Cardiac muscle cell (in vitro differentiated cells and primary cell): Measurements from ENCODE around the gene RGR. TPM values are rescaled to one million over a fixed set of nuclear protein-coding genes. Genes with fewer than 3 reads are reported as not detected.

Source experiments
- DNase-seq, 2 donors: peaks; one replicate each; pipeline versions ENCODE4 v3.0.0 to v3.0.0-alpha.2; 2010 to 2017; ENCODE audit warnings: low read depth in 1 of 2, low spot score in 1 of 2
- H3K27ac ChIP-seq: fragments of 200-600 bp; sonication (generic); 2 replicates; pipeline ENCODE4 v1.5.1; 2016
- H3K27me3 ChIP-seq: fragments of 200-600 bp; sonication (generic); 2 replicates; pipeline ENCODE4 v1.6.0; 2016; ENCODE audit warnings: control low read depth
- H3K36me3 ChIP-seq: fragments of 200-600 bp; sonication (generic); 2 replicates; pipeline ENCODE4 v1.5.1; 2016; ENCODE audit warnings: control low read depth
- H3K4me1 ChIP-seq: fragments of 200-600 bp; sonication (generic); 2 replicates; pipeline ENCODE4 v1.8.1; 2017; ENCODE audit warnings: low read depth, mild to moderate bottlenecking, mixed run types
- H3K4me3 ChIP-seq: fragments of 200-600 bp; sonication (generic); 2 replicates; pipeline ENCODE4 v1.5.1; 2016; ENCODE audit warnings: mild to moderate bottlenecking
- H3K9me3 ChIP-seq: fragments of 200-600 bp; sonication (generic); 2 replicates; pipeline ENCODE4 v1.5.1; 2017; ENCODE audit warnings: low read depth, mild to moderate bottlenecking, control low read depth
- polyA plus RNA-seq: library from polyadenylated mRNA; unstranded; fragments of >200 nt; fragmentation: Nextera tagmentation; extraction: Ambion mirVana; gene quantifications from 2 replicates; pipeline ENCODE4 v1.2.1, GENCODE V29; 2016
- total RNA-seq: library from RNA; depleted of rRNA; stranded (reverse); fragments of >200 nt; gene quantifications from 2 replicates; pipeline ENCODE4 v1.2.3, GENCODE V29; 2016
- TF ChIP-seq, protein P1 (sequence below): IDR thresholded peaks from 2 replicates; pipeline ENCODE4 v1.5.1; 2012; ENCODE audit warnings: low read depth, mild to moderate bottlenecking, low read length

RGR gene
- total and polyA plus RNA-seq, 2 experiments from 2014 or later, result not detected

DNA sequence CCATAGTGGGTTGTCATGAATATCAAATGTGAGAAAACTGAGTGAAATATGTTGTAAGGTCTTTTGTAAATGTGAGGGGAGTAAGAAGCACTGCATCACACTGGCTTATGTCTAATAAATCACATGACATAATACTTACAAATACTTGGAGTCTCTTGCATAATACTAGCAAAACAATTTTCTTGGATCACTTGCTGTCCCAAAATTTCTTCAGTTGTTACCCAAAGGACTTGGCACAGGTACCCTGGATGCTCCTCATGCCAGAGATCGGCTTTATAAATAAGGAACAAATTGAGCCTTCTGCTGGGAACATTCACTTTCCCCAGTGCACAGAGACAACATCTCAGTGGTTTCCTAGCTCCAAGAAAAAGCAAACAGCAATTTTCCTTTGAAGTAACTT, 14.5 kb upstream of the RGR start:
- Histone ChIP-seq H3K27ac (no peak overlapping the region), H3K9me3 (no peaks in the 10 kb centered on the region), H3K4me1 (no peaks in the 10 kb centered on the region), H3K4me3 (no peak overlapping the region), H3K27me3 (no peaks in the 10 kb centered on the region), H3K36me3 (no peaks in the 10 kb centered on the region)
- no peak for DNase-seq
- TF ChIP-seq, protein P1, sequence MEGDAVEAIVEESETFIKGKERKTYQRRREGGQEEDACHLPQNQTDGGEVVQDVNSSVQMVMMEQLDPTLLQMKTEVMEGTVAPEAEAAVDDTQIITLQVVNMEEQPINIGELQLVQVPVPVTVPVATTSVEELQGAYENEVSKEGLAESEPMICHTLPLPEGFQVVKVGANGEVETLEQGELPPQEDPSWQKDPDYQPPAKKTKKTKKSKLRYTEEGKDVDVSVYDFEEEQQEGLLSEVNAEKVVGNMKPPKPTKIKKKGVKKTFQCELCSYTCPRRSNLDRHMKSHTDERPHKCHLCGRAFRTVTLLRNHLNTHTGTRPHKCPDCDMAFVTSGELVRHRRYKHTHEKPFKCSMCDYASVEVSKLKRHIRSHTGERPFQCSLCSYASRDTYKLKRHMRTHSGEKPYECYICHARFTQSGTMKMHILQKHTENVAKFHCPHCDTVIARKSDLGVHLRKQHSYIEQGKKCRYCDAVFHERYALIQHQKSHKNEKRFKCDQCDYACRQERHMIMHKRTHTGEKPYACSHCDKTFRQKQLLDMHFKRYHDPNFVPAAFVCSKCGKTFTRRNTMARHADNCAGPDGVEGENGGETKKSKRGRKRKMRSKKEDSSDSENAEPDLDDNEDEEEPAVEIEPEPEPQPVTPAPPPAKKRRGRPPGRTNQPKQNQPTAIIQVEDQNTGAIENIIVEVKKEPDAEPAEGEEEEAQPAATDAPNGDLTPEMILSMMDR, result no peak

DNA sequence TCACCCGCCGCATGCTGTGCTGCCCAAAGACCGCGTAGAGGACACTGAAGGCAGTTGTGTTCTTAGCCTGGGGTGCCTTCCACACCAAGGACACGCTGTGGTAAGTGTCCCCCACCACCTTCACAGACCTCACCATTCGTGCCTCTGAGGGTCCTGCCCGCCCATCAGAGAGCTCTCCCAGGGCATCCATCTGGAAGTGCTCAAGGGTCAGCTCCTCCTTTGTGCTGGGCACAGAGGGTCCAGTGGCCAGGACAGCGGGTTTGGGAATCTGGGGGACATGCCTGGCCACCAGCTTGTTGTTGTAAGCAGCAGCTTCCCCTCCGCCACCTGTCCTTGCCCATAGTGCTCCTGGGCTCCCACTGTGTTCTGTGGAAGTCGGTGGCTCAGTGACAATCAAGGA, 12.5 kb upstream of the RGR start:
- no peak overlapping the region for H3K27ac ChIP-seq
- no peak overlapping the region for H3K4me3 ChIP-seq
- no peak for DNase-seq
- no peaks in the 10 kb centered on the region for H3K36me3 ChIP-seq
- TF ChIP-seq, protein P1, result no peak
- peaks cover 5% of the 10 kb centered on the region for H3K27me3 ChIP-seq
- no peaks in the 10 kb centered on the region for H3K9me3 ChIP-seq
- H3K4me1 ChIP-seq, result no peaks in the 10 kb centered on the region

DNA sequence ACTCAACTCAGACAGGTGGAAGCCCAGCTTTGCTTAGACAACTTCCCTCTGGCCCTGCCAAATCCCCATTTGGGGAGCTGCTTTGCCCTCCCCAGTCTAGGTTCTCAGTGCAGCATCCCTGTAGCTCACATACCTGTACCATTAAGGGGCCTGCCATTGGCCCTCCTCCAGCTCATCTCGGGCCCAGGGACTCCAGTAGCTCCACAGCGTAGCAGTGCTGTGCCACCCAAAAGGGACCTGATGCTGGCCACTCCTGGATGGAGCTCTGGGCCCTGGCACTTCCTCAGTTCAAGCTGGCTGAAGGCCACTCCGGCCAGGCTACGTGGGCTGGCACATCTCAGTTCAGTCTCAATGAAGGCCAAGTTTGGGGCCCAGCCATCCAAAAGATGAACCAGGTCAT, 10.9 kb upstream of the RGR start:
- no peak overlapping the region for H3K27ac ChIP-seq
- H3K4me3 ChIP-seq, result no peak overlapping the region
- no peaks in the 10 kb centered on the region for H3K36me3 ChIP-seq
- H3K27me3 ChIP-seq, result peaks cover 5% of the 10 kb centered on the region
- no peaks in the 10 kb centered on the region for H3K9me3 ChIP-seq
- TF ChIP-seq, protein P1, result no peak
- no peak for DNase-seq
- H3K4me1 ChIP-seq, result no peaks in the 10 kb centered on the region

DNA sequence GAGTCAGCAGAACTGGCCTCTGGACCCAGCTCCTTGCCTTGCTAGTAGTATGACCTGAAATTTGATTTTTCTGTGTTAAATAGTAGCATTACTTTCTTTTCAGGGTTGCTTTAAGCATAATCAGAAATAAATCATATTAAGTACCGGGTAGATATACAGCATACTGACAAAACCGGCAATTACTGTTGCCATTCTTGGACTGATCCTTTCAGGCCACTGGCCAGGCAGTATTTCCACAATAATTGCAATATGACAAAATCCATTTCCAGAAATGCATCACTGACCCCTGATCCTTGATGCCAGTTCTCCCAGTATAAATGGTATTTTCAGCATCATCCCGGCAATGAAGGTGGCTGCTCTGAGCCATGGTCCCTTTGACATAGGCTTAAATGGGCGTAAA, 10.4 kb upstream of the RGR start:
- TF ChIP-seq, protein P1, result no peak
- H3K27ac ChIP-seq, result no peak overlapping the region
- no peaks in the 10 kb centered on the region for H3K9me3 ChIP-seq
- H3K4me1 ChIP-seq, result no peaks in the 10 kb centered on the region
- peaks cover 5% of the 10 kb centered on the region for H3K27me3 ChIP-seq
- DNase-seq, result no peak
- no peaks in the 10 kb centered on the region for H3K36me3 ChIP-seq
- H3K4me3 ChIP-seq, result no peak overlapping the region

DNA sequence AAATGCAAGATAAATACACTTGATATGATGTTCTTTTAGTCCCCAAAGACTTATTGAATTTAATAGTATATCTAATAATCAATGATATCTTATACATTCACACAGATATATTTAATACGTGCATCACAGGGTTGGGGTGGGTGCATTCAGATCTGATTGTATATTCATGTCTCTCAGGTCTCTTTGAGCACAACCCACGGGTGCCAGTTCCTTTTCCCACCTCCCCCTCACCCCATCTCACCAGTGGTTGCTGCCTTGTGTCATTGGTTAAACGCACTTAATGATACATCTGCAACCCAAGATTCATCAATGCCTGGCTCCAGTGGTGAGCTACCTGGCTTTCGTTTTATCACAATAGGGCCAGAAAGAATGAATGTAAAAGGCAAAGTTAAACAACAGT, 9.8 kb upstream of the RGR start:
- Histone ChIP-seq H3K36me3 (no peaks in the 10 kb centered on the region), H3K4me1 (no peaks in the 10 kb centered on the region), H3K27me3 (peaks cover 5% of the 10 kb centered on the region), H3K27ac (no peak overlapping the region), H3K9me3 (no peaks in the 10 kb centered on the region), H3K4me3 (no peak overlapping the region)
- TF ChIP-seq, protein P1, result no peak
- no peak for DNase-seq

DNA sequence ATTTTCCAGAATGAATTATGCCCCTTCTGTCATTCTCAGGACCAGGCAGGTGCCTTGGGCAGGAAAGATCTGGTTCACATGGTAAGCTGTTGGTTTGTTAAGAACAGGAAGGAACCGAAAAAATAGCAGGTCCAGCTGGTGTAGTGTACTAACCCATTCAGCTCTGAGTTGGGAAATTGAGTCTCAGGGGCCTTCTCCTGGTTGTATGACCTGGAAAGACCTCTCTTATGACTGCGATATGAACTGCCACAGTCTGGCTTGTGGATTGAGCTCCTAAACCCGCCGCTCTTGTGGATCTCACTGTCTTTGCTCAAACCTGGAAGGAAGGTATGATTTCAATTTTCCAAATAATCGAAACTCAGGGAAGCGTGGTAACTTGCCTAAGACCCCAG, 8.1 kb upstream of the RGR start:
- H3K9me3 ChIP-seq, result no peaks in the 10 kb centered on the region
- no peaks in the 10 kb centered on the region for H3K4me1 ChIP-seq
- H3K27me3 ChIP-seq, result peaks cover 5% of the 10 kb centered on the region
- no peak overlapping the region for H3K27ac ChIP-seq
- no peak overlapping the region for H3K4me3 ChIP-seq
- no peaks in the 10 kb centered on the region for H3K36me3 ChIP-seq
- TF ChIP-seq, protein P1, result no peak
- no peak for DNase-seq
